GM21529 (cell line): ENCODE results near the gene RABEP1.
A peak's percentile ranks its signal among the peaks of the same experiment; 100 is the strongest.

ENCODE experiments used
- ATAC-seq: cut with Tn5 transposase; IDR thresholded peaks from one replicate; pipeline ENCODE4 v1.9.1; 2021; ENCODE audit not compliant: unreplicated experiment

RABEP1 gene

GRCh38 chr17:5361426-5361825 is 79.3 kb downstream of the RABEP1 start:
- no peak for ATAC-seq

- ATAC-seq, result no peak
Observed at GRCh38 chr17:5362162-5362811, 80.2 kb downstream of the RABEP1 start.

- ATAC-seq, result no peak
Observed at GRCh38 chr17:5364156-5364555, 82.1 kb downstream of the RABEP1 start.

GRCh38 chr17:5364696-5365095 is 82.6 kb downstream of the RABEP1 start:
- no peak for ATAC-seq

GRCh38 chr17:5365831-5366230 is 83.7 kb downstream of the RABEP1 start:
- no peak for ATAC-seq

- no peak for ATAC-seq
Observed at GRCh38 chr17:5370411-5370810, 88.3 kb downstream of the RABEP1 start.

GRCh38 chr17:5373112-5373511 is 91.0 kb downstream of the RABEP1 start:
- ATAC-seq, result no peak

GRCh38 chr17:5378566-5379207 is 96.6 kb downstream of the RABEP1 start:
- ATAC-seq, result no peak

- ATAC-seq, result no peak
Observed at GRCh38 chr17:5379351-5380107, 97.4 kb downstream of the RABEP1 start.

- no peak for ATAC-seq
Observed at GRCh38 chr17:5380491-5381135, 98.5 kb downstream of the RABEP1 start.

GRCh38 chr17:5381542-5381941 is 99.5 kb downstream of the RABEP1 start:
- no peak for ATAC-seq

GRCh38 chr17:5391678-5392077 is 109.6 kb downstream of the RABEP1 start:
- ATAC-seq, result no peak

GRCh38 chr17:5396612-5397011 is 114.5 kb downstream of the RABEP1 start:
- ATAC-seq, result no peak

GRCh38 chr17:5399767-5400166 is 117.7 kb downstream of the RABEP1 start:
- ATAC-seq, result no peak

- no peak for ATAC-seq
Observed at GRCh38 chr17:5405400-5405799, 123.3 kb downstream of the RABEP1 start.

- ATAC-seq, result no peak
Observed at GRCh38 chr17:5408186-5408585, 126.1 kb downstream of the RABEP1 start.

- ATAC-seq, result no peak
Observed at GRCh38 chr17:5410594-5411272, 128.6 kb downstream of the RABEP1 start.

GRCh38 chr17:5413682-5414081 is 131.6 kb downstream of the RABEP1 start:
- ATAC-seq, result no peak

GRCh38 chr17:5416901-5417300 is 134.8 kb downstream of the RABEP1 start:
- ATAC-seq, result no peak

GRCh38 chr17:5418858-5419355 is 136.8 kb downstream of the RABEP1 start:
- peak; percentile 34 for ATAC-seq
